Fibroblast of lung (primary cell): ENCODE results near the gene ARFRP1. TPM values are rescaled to one million over a fixed set of nuclear protein-coding genes. Genes with fewer than 3 reads are reported as not detected.

ENCODE experiments used
- DNase-seq, 2 donors: peaks; one replicate each; pipeline versions ENCODE4 v3.0.0 to v3.0.0-alpha.2; 2010; ENCODE audit warnings: low read depth in 2 of 2
- H2AFZ ChIP-seq: 2 replicates; pipeline ENCODE4 v1.5.1; 2012; ENCODE audit warnings: low read length, control low read depth, inconsistent platforms
- H3K27ac ChIP-seq: 2 replicates; pipeline ENCODE4 v1.5.1; 2011; ENCODE audit warnings: low read length, control low read depth; ENCODE audit not compliant: insufficient read depth
- H3K27me3 ChIP-seq: 2 replicates; pipeline ENCODE4 v1.5.1; 2011; ENCODE audit warnings: mild to moderate bottlenecking, low read length; ENCODE audit not compliant: control insufficient read depth, insufficient read depth
- H3K36me3 ChIP-seq: 2 replicates; pipeline ENCODE4 v1.5.1; 2011; ENCODE audit warnings: low read length; ENCODE audit not compliant: control insufficient read depth, insufficient read depth
- H3K4me1 ChIP-seq: 2 replicates; pipeline ENCODE4 v1.5.1; 2011; ENCODE audit warnings: low read length; ENCODE audit not compliant: control insufficient read depth, insufficient read depth; ENCODE audit errors: extremely low read depth
- H3K4me2 ChIP-seq: 2 replicates; pipeline ENCODE4 v1.5.1; 2011; ENCODE audit warnings: low read length, control low read depth; ENCODE audit not compliant: insufficient read depth; ENCODE audit errors: extremely low read depth
- H3K4me3 ChIP-seq, 4 experiments: fragments of 200-600 bp in 1 of 4; sonication (generic) in 1 of 4; replicated peaks in 1 of 4; 2 replicates each; pipeline ENCODE4 v1.5.1; 2011 to 2016; ENCODE audit warnings: low read length in 4 of 4, low read depth in 3 of 4, mild to moderate bottlenecking in 3 of 4, control low read depth in 2 of 4, inconsistent platforms in 1 of 4, mixed read lengths in 1 of 4; ENCODE audit not compliant: insufficient read depth in 1 of 4; ENCODE audit errors: control extremely low read depth in 1 of 4
- H3K79me2 ChIP-seq: 2 replicates; pipeline ENCODE4 v1.5.1; 2012; ENCODE audit warnings: mild to moderate bottlenecking, low read length, inconsistent platforms; ENCODE audit not compliant: control insufficient read depth, insufficient read depth
- H3K9ac ChIP-seq: 2 replicates; pipeline ENCODE4 v1.5.1; 2011; ENCODE audit warnings: mild to moderate bottlenecking, low read length, control low read depth; ENCODE audit not compliant: insufficient read depth
- H3K9me3 ChIP-seq: 2 replicates; pipeline ENCODE4 v1.5.1; 2012; ENCODE audit warnings: low read depth, low read length; ENCODE audit not compliant: control insufficient read depth, insufficient read depth
- H4K20me1 ChIP-seq: 2 replicates; pipeline ENCODE4 v1.5.1; 2011; ENCODE audit warnings: low read length; ENCODE audit not compliant: control insufficient read depth, insufficient read depth; ENCODE audit errors: extremely low read depth
- EZH2 ChIP-seq: IDR thresholded peaks from 2 replicates; pipeline ENCODE4 v1.5.1; 2012; ENCODE audit warnings: low read length, control low read depth, mild to moderate bottlenecking; ENCODE audit errors: missing control alignments
- polyA plus RNA-seq, 2 donors: library from polyadenylated mRNA; depleted of rRNA in 1 of 2; stranded (reverse) in 1 of 2; unstranded in 1 of 2; fragments of >200 nt; gene quantifications; 2 replicates each; pipeline ENCODE4 v1.2.1, GENCODE V29; 2011 to 2012; ENCODE audit warnings: missing spikeins in 1 of 2
- total RNA-seq: library from RNA; depleted of rRNA; stranded (reverse); fragments of >200 nt; gene quantifications from 2 replicates; pipeline ENCODE4 v1.2.1, GENCODE V29; 2014
- TF ChIP-seq, protein P1 (sequence below), 2 donors: IDR thresholded peaks in 1 of 2; conservative IDR thresholded peaks in 1 of 2; 1 replicate in 1 of 2; 2 replicates in 1 of 2; pipeline ENCODE4 v1.5.1; 2011 to 2012; ENCODE audit warnings: low read length in 2 of 2, control low read depth in 1 of 2, inconsistent platforms in 1 of 2, low read depth in 1 of 2, mild to moderate bottlenecking in 1 of 2

The ARFRP1 gene
- total and polyA plus RNA-seq, 2 donors (not counting 1 experiment from before 2014, with no cell fraction given) = 34.6 to 35.0 TPM

DNA sequence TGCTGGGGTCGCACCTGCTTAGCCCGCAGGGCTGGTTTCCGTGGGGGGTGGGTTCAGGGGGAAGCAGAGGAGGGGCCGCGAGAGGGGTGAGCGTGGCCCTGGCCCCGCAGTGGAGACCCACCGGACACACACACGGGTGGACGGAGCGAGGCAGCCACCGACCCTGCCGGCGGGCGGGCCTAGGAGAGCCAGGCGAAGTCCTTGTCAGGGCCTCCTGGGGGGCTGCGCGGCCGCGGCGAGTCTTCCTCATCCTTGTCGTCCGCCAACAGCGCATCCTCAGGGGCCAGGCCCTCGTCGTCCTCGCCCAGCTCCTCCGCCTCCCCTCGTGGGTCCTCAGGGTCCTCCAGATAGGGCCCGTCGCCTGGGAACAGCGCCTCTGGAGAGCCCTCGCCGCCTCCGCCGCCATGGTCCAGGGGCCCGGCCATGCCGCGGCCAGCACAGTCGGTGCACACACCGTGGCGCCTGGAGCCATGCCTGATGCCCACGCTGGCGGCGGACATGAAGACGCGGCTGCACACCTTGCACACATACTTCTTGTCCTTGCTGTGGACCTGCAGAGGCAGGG lies 39.1 kb upstream of the ARFRP1 start:
- H2AFZ ChIP-seq = no peak overlapping the region
- H3K27me3 ChIP-seq = no peaks in the 10 kb centered on the region
- H3K79me2 ChIP-seq = no peaks in the 10 kb centered on the region
- H3K9ac ChIP-seq = no peak overlapping the region
- no peaks in the 10 kb centered on the region for H3K9me3 ChIP-seq
- no peak for DNase-seq
- H3K36me3 ChIP-seq = peaks cover 13% of the 10 kb centered on the region
- H3K4me2 ChIP-seq = no peak overlapping the region
- no peaks in the 10 kb centered on the region for H4K20me1 ChIP-seq
- H3K4me1 ChIP-seq = no peaks in the 10 kb centered on the region
- TF ChIP-seq EZH2 = no peak
- TF ChIP-seq, protein P1, sequence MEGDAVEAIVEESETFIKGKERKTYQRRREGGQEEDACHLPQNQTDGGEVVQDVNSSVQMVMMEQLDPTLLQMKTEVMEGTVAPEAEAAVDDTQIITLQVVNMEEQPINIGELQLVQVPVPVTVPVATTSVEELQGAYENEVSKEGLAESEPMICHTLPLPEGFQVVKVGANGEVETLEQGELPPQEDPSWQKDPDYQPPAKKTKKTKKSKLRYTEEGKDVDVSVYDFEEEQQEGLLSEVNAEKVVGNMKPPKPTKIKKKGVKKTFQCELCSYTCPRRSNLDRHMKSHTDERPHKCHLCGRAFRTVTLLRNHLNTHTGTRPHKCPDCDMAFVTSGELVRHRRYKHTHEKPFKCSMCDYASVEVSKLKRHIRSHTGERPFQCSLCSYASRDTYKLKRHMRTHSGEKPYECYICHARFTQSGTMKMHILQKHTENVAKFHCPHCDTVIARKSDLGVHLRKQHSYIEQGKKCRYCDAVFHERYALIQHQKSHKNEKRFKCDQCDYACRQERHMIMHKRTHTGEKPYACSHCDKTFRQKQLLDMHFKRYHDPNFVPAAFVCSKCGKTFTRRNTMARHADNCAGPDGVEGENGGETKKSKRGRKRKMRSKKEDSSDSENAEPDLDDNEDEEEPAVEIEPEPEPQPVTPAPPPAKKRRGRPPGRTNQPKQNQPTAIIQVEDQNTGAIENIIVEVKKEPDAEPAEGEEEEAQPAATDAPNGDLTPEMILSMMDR (conservative IDR thresholded peaks at IDR 0.05 in 1 of 2, IDR thresholded peaks at IDR 0.05 in 1 of 2; ENCODE audit: low read depth in 1 of 2, low read length in 2 of 2) = no peak
- no peak overlapping the region for H3K4me3 ChIP-seq
- no peak overlapping the region for H3K27ac ChIP-seq

DNA sequence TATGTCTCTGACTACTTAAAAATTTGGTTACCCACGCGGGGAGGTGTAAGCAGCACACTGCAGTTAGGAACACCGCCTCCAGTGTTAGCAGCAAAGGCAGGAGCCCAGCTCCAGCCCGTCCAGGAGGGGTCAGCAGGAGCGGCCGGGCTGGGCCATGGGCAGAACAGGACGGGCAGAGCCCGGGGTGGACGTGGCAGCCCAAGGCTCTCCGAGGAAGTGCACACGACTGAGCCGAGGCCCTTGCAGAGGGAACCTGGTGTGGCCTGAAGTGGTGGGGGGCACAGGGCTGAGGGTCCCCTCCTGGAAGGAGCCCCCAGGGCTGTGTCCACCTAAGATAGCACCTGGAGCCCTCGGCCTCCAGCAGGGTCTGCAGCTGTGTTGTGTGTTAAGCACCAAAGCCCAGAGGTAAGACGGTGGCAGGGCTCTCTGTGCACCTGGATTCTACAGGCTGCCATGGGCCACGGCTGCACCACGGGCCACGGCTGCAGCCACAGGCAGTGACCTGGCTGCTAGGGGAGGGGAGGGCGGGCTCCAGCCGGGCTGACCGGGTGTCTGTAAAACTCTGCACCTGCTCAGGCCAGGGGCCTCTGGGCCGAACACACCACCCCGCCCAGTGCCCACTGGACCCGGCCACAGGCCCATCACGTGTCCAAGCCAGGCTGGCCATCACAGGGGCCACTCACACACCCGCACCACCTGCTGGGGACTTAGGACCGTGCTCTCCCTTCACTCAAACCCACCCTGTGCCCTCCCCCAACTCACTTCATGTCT lies 38.4 kb upstream of the ARFRP1 start:
- no peak for DNase-seq
- TF ChIP-seq, protein P1 (conservative IDR thresholded peaks at IDR 0.05 in 1 of 2, IDR thresholded peaks at IDR 0.05 in 1 of 2; ENCODE audit: low read depth in 1 of 2, low read length in 2 of 2) = no peak
- no peak for TF ChIP-seq EZH2
- H2AFZ ChIP-seq = no peak overlapping the region

DNA sequence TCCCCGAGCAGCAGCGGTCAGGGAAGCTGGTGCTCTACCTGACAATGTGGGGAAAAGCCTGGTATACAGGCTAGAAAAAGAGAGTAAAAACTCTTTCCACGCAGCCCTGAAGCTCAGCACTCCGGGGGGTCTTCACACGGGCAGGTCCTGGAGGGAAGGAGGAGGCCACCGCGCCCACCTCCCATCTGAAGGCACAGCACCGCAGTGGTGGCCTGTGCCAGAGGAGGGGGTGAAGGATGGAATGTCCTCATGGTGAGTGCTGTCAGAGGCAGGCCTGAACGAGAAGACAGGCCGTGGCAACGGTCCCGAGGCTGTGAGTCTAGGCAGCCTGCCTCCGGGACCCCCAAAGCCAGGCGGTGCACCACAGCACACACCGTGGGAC lies 37.6 kb upstream of the ARFRP1 start:
- Histone ChIP-seq H3K36me3 (peaks cover 17% of the 10 kb centered on the region), H3K9ac (no peak overlapping the region), H3K4me3 (no peak overlapping the region), H3K9me3 (no peaks in the 10 kb centered on the region), H3K4me1 (peaks cover 6% of the 10 kb centered on the region), H3K27me3 (no peaks in the 10 kb centered on the region), H3K79me2 (peaks cover 4% of the 10 kb centered on the region), H4K20me1 (no peaks in the 10 kb centered on the region), H2AFZ (no peak overlapping the region), H3K4me2 (no peak overlapping the region), H3K27ac (no peak overlapping the region)
- no peak for DNase-seq
- TF ChIP-seq, protein P1 (conservative IDR thresholded peaks at IDR 0.05 in 1 of 2, IDR thresholded peaks at IDR 0.05 in 1 of 2; ENCODE audit: low read depth in 1 of 2, low read length in 2 of 2) = no peak
- TF ChIP-seq EZH2 = no peak

More for the DNA sequence above, 38.4 kb upstream of the ARFRP1 start:
- H3K4me2 ChIP-seq = no peak overlapping the region
- peaks cover 17% of the 10 kb centered on the region for H3K36me3 ChIP-seq
- H3K4me3 ChIP-seq = no peak overlapping the region
- peaks cover 4% of the 10 kb centered on the region for H3K79me2 ChIP-seq
- H3K27me3 ChIP-seq = no peaks in the 10 kb centered on the region
- no peak overlapping the region for H3K9ac ChIP-seq
- peaks cover 4% of the 10 kb centered on the region for H3K4me1 ChIP-seq
- H4K20me1 ChIP-seq = no peaks in the 10 kb centered on the region
- no peak overlapping the region for H3K27ac ChIP-seq
- no peaks in the 10 kb centered on the region for H3K9me3 ChIP-seq
